ENCODE measurements around the gene DOCK11. TPM values are rescaled to one million over a fixed set of nuclear protein-coding genes. Genes with fewer than 3 reads are reported as not detected.

DOCK11 gene
- total RNA-seq, 1 donor from 2014 or later = 0.51 TPM

- no peak for DNase-seq
Measured at GRCh38 chrX:118534716-118535493, 39.3 kb downstream of the DOCK11 start.

- DNase-seq = no peak
Measured at GRCh38 chrX:118536204-118536603, 40.6 kb downstream of the DOCK11 start.

GRCh38 chrX:118536687-118537461 is 41.3 kb downstream of the DOCK11 start:
- peak; percentile 1 for DNase-seq

- DNase-seq = no peak
Measured at GRCh38 chrX:118538386-118538785, 42.8 kb downstream of the DOCK11 start.

- no peak for DNase-seq
Measured at GRCh38 chrX:118540342-118540741, 44.7 kb downstream of the DOCK11 start.

GRCh38 chrX:118541482-118541881 is 45.9 kb downstream of the DOCK11 start:
- no peak for DNase-seq

- no peak for DNase-seq
Measured at GRCh38 chrX:118545510-118545909, 49.9 kb downstream of the DOCK11 start.

- DNase-seq = no peak
Measured at GRCh38 chrX:118548841-118549240, 53.2 kb downstream of the DOCK11 start.

GRCh38 chrX:118550792-118551191 is 55.2 kb downstream of the DOCK11 start:
- no peak for DNase-seq

- no peak for DNase-seq
Measured at GRCh38 chrX:118551426-118551825, 55.8 kb downstream of the DOCK11 start.

- no peak for DNase-seq
Measured at GRCh38 chrX:118552121-118552900, 56.7 kb downstream of the DOCK11 start.

- no peak for DNase-seq
Measured at GRCh38 chrX:118553042-118553710, 57.6 kb downstream of the DOCK11 start.

GRCh38 chrX:118554511-118554910 is 58.9 kb downstream of the DOCK11 start:
- no peak for DNase-seq

- no peak for DNase-seq
Measured at GRCh38 chrX:118558926-118559325, 63.3 kb downstream of the DOCK11 start.

- DNase-seq = no peak
Measured at GRCh38 chrX:118560489-118560888, 64.9 kb downstream of the DOCK11 start.

GRCh38 chrX:118562582-118563164 is 67.1 kb downstream of the DOCK11 start:
- no peak for DNase-seq

- no peak for DNase-seq
Measured at GRCh38 chrX:118564498-118564897, 68.9 kb downstream of the DOCK11 start.

- no peak for DNase-seq
Measured at GRCh38 chrX:118565853-118566252, 70.2 kb downstream of the DOCK11 start.

GRCh38 chrX:118566359-118566758 is 70.7 kb downstream of the DOCK11 start:
- no peak for DNase-seq

GRCh38 chrX:118569676-118570075 is 74.1 kb downstream of the DOCK11 start:
- DNase-seq = no peak

- DNase-seq = no peak
Measured at GRCh38 chrX:118570209-118570608, 74.6 kb downstream of the DOCK11 start.

- no peak for DNase-seq
Measured at GRCh38 chrX:118571836-118572235, 76.2 kb downstream of the DOCK11 start.

Measured in dermis blood vessel endothelial cell (primary cell).